Measurements from ENCODE around the gene AHR. TPM values are rescaled to one million over a fixed set of nuclear protein-coding genes. Genes with fewer than 3 reads are reported as not detected.

AHR gene
- total RNA-seq, 1 experiment from 2014 or later: 72.7 TPM

GRCh38 chr7:17359610-17360009 is 61.2 kb downstream of the AHR start:
- Histone ChIP-seq H3K9me3 (ENCODE audit: low read length) (no peaks in the 10 kb centered on the region), H3K9ac (ENCODE audit: low read length) (no peak overlapping the region), H3K27ac (ENCODE audit: low read length) (no peak overlapping the region), H3K4me1 (ENCODE audit: insufficient read depth, low read length) (0 out of 2 replicates have a peak, but pooled peaks cover 5% of the 10 kb centered on the region), H2AFZ (ENCODE audit: low read length) (no peak overlapping the region), H3K79me2 (ENCODE audit: low read length) (no peaks in the 10 kb centered on the region), H4K20me1 (ENCODE audit: low read length) (no peaks in the 10 kb centered on the region), H3K4me3 (ENCODE audit: low read length) (no peak overlapping the region), H3K4me2 (ENCODE audit: low read length) (no peak overlapping the region), H3K27me3 (ENCODE audit: low read length) (no peaks in the 10 kb centered on the region), H3K9me2 (replicated peaks; ENCODE audit: low read length) (no peaks in the 10 kb centered on the region), H3K36me3 (ENCODE audit: low read depth, low read length) (no peaks in the 10 kb centered on the region; the same call in 1 of the 2 replicates), H3F3A (ENCODE audit: low read length, unreplicated experiment) (no peaks in the 10 kb centered on the region)
- TF ChIP-seq CTCF (conservative IDR thresholded peaks at IDR 0.05; ENCODE audit: low read depth, low read length) (no peak), EZH2phosphoT487 (IDR thresholded peaks at IDR 0.05; ENCODE audit: borderline replicate concordance, low read length) (no peak), EZH2 (IDR thresholded peaks at IDR 0.05; ENCODE audit: low read length, unreplicated experiment) (no peak)
- no TSS peak for BruUV-seq (replicated peaks)
- ChIA-PET CTCF (no interaction called here), POLR2A (ENCODE audit: unreplicated experiment) (no interaction called here)
- DNase-seq (no peak), ATAC-seq (no peak)
- intact Hi-C loops (cut with micrococcal nuclease): no loop called here

DNA sequence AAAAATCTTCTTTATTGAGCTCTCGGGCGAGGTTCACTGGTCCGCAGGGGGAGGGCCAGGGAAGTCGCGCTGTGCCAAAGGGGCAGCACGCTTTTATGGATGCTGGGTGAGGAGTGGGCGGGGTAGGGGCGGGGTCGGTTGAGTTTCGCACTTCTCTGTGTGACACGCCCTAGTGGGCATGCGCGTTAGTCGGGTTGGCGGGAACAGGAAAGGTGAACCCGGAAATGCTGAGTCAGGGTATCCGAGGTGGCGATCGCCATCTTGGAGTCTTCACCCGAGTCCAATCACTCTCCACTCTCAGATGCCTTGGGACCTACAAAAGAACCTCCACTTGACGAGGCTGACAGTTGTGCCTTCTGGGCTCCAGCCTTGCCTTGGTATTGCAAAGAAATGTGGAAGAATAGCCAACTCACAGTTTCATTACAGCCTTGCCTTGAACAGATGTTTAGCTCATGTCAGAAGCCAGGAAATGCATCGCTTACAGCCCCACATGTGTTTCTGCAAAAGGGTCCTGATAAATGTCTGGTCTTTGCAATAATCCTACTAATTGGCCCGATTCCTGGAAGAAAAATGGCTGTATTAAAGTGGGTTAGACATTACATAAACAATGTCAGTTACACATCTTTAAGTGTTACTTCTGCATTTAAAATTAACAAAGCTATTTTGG is 64.1 kb downstream of the AHR start:
- Histone ChIP-seq H3K9me2 (replicated peaks; ENCODE audit: low read length) (no peaks in the 10 kb centered on the region), H3K4me3 (ENCODE audit: low read length) (no peak overlapping the region), H3K27ac (ENCODE audit: low read length) (no peak overlapping the region), H3F3A (ENCODE audit: low read length, unreplicated experiment) (no peaks in the 10 kb centered on the region), H3K4me2 (ENCODE audit: low read length) (no peak overlapping the region), H3K9ac (ENCODE audit: low read length) (no peak overlapping the region), H2AFZ (ENCODE audit: low read length) (no peak overlapping the region), H3K4me1 (ENCODE audit: insufficient read depth, low read length) (0 out of 2 replicates have a peak, but pooled peaks cover 5% of the 10 kb centered on the region), H4K20me1 (ENCODE audit: low read length) (no peaks in the 10 kb centered on the region), H3K27me3 (ENCODE audit: low read length) (no peaks in the 10 kb centered on the region), H3K79me2 (ENCODE audit: low read length) (no peaks in the 10 kb centered on the region), H3K9me3 (ENCODE audit: low read length) (no peaks in the 10 kb centered on the region), H3K36me3 (ENCODE audit: low read depth, low read length) (no peaks in the 10 kb centered on the region; the same call in 1 of the 2 replicates)
- TF ChIP-seq EZH2 (IDR thresholded peaks at IDR 0.05; ENCODE audit: low read length, unreplicated experiment) (no peak), CTCF (conservative IDR thresholded peaks at IDR 0.05; ENCODE audit: low read depth, low read length) (no peak), EZH2phosphoT487 (IDR thresholded peaks at IDR 0.05; ENCODE audit: borderline replicate concordance, low read length) (no peak)
- no TSS peak for BruUV-seq (replicated peaks)
- intact Hi-C loops (cut with micrococcal nuclease): no loop called here
- DNase-seq: no peak
- ChIA-PET POLR2A (ENCODE audit: unreplicated experiment) (no interaction called here), CTCF (no interaction called here)
- ATAC-seq: no peak

DNA sequence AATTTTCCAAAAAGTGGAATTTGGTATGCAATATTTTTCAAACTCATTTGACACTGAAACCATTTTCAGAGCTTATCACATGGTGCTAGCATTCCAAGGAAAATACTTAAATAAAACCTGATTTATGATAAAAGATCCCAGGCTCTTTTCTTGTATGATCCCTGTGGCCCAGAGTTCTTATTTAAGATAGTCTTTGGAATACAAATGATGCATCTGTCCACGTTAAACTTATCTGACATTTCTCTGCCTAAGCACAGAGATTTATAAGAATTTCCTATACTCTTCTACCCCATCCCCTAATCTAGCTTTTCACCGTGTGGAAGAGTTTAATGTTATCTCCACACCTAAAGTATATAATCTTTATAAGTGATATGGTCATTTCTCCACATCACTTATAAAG is 66.2 kb downstream of the AHR start:
- ATAC-seq (no peak), DNase-seq (no peak)
- Histone ChIP-seq H4K20me1 (ENCODE audit: low read length) (no peaks in the 10 kb centered on the region), H3K27ac (ENCODE audit: low read length) (no peak overlapping the region), H3K27me3 (ENCODE audit: low read length) (no peaks in the 10 kb centered on the region), H3K9me3 (ENCODE audit: low read length) (no peaks in the 10 kb centered on the region), H3K9me2 (replicated peaks; ENCODE audit: low read length) (no peaks in the 10 kb centered on the region), H3K79me2 (ENCODE audit: low read length) (no peaks in the 10 kb centered on the region), H2AFZ (ENCODE audit: low read length) (no peak overlapping the region), H3K4me3 (ENCODE audit: low read length) (no peak overlapping the region), H3K9ac (ENCODE audit: low read length) (no peak overlapping the region), H3K4me2 (ENCODE audit: low read length) (no peak overlapping the region), H3K36me3 (ENCODE audit: low read depth, low read length) (no peaks in the 10 kb centered on the region), H3K4me1 (ENCODE audit: insufficient read depth, low read length) (peaks cover 13% of the 10 kb centered on the region), H3F3A (ENCODE audit: low read length, unreplicated experiment) (no peaks in the 10 kb centered on the region)
- TF ChIP-seq CTCF (conservative IDR thresholded peaks at IDR 0.05; ENCODE audit: low read depth, low read length): no peak
- TF ChIP-seq EZH2 (IDR thresholded peaks at IDR 0.05; ENCODE audit: low read length, unreplicated experiment): no peak
- TF ChIP-seq EZH2phosphoT487 (IDR thresholded peaks at IDR 0.05; ENCODE audit: borderline replicate concordance, low read length): no peak
- intact Hi-C loops (cut with micrococcal nuclease): loop anchor here (2.0 kb wide), 1 partner anchor 80 kb away; no protein-coding TSS in a partner anchor
- CTCF ChIA-PET: no interaction called here
- BruUV-seq (replicated peaks): no TSS peak
- POLR2A ChIA-PET (ENCODE audit: unreplicated experiment): no interaction called here

Measured in PC-3 (cell line).